CD4-positive, alpha-beta T cell (primary cell): ENCODE data around the gene SYAP1. TPM values are rescaled to one million over a fixed set of nuclear protein-coding genes. Genes with fewer than 3 reads are reported as not detected.

Source experiments
- ATAC-seq: fragments of 200-7000 bp; cut with Tn5 transposase; one replicate; pipeline ENCODE4 v1.10.0; 2022; ENCODE audit warnings: mild to moderate bottlenecking; ENCODE audit not compliant: poor library complexity
- CTCF ChIA-PET: fragments of 350-600 bp; sonication (Branson Sonifier 250); formaldehyde crosslinking; loops from one replicate; lab custom pipeline; 2021; ENCODE audit warnings: antibody characterized with exemption, inconsistent platforms; lab: Charles Lee
- POLR2A ChIA-PET: fragments of 350-600 bp; sonication (Branson Sonifier 250); formaldehyde crosslinking; loops from one replicate; lab custom pipeline; 2021; ENCODE audit warnings: antibody characterized with exemption, inconsistent platforms; lab: Charles Lee
- DNase-seq, 14 experiments: peaks; one replicate each; pipeline ENCODE4 v3.0.0-alpha.2; 2013 to 2020; ENCODE audit warnings: mixed read lengths in 2 of 14
- H3K27ac ChIP-seq, 2 donors: one replicate each; pipeline versions ENCODE4 v1.5.1 to v1.7.0; 2013; ENCODE audit warnings: low read length in 2 of 2, low read depth in 1 of 2, mild to moderate bottlenecking in 1 of 2
- H3K27me3 ChIP-seq, 2 experiments: 1 replicate in 1 of 2; 2 replicates in 1 of 2; pipeline versions ENCODE4 v1.6.1 to v1.7.0; 2013; ENCODE audit warnings: low read length in 2 of 2, control low read depth in 1 of 2, mild to moderate bottlenecking in 1 of 2, moderate library complexity in 1 of 2; ENCODE audit not compliant: insufficient read depth in 2 of 2, control insufficient read depth in 1 of 2
- H3K36me3 ChIP-seq: one replicate; pipeline ENCODE4 v1.6.1; 2013; ENCODE audit warnings: low read length, control low read depth; ENCODE audit not compliant: insufficient read depth
- H3K4me1 ChIP-seq: one replicate; pipeline ENCODE4 v1.6.1; 2013; ENCODE audit warnings: low read length, control low read depth; ENCODE audit not compliant: insufficient read depth
- H3K4me3 ChIP-seq: one replicate; pipeline ENCODE4 v1.5.1; 2013; ENCODE audit warnings: mild to moderate bottlenecking, low read length, moderate library complexity
- H3K9me3 ChIP-seq, 2 experiments: 1 replicate in 1 of 2; 2 replicates in 1 of 2; pipeline versions ENCODE4 v1.6.1 to v1.7.0; 2013; ENCODE audit warnings: low read length in 2 of 2, mild to moderate bottlenecking in 2 of 2, control low read depth in 1 of 2, moderate library complexity in 1 of 2; ENCODE audit not compliant: control insufficient read depth in 1 of 2, insufficient read depth in 1 of 2
- H3K27ac Mint-ChIP-seq: one replicate; pipeline ENCODE4 v1.8.0; 2020; ENCODE audit warnings: mixed read lengths
- H3K27me3 Mint-ChIP-seq: one replicate; pipeline ENCODE4 v1.8.0; 2021; ENCODE audit warnings: mixed read lengths
- H3K36me3 Mint-ChIP-seq: one replicate; pipeline ENCODE4 v1.8.0; 2021; ENCODE audit warnings: low read depth, mixed read lengths
- H3K4me1 Mint-ChIP-seq: one replicate; pipeline ENCODE4 v1.8.0; 2021; ENCODE audit warnings: low read depth, mixed read lengths
- H3K4me3 Mint-ChIP-seq: one replicate; pipeline ENCODE4 v1.8.0; 2020; ENCODE audit warnings: mild to moderate bottlenecking, mixed read lengths
- H3K9me3 Mint-ChIP-seq: one replicate; pipeline ENCODE4 v1.8.0; 2020; ENCODE audit warnings: mixed read lengths
- intact Hi-C, 2 experiments: fragments of 100-400 bp; cut with DNase I in 1 of 2; cut with micrococcal nuclease in 1 of 2; formaldehyde crosslinking; loops; one replicate each; pipeline versions ENCODE4 v1.15.1 to v1.9.0; 2023 to 2025; cut with DNase I, micrococcal nuclease
- polyA plus RNA-seq, 2 donors: library from polyadenylated mRNA; unstranded; fragments of 120-200 nt; gene quantifications; one replicate each; pipeline ENCODE4 v1.2.1, GENCODE V29; 2013
- total RNA-seq, 174 experiments: library from RNA in 2 of 174; stranded (reverse) in 2 of 174; gene quantifications; one replicate each; pipeline ENCODE4 v1.2.3 and lab custom pipeline; 2021 to 2026
- TF ChIP-seq, protein P1 (sequence below): fragments of 200-600 bp; IDR thresholded peaks from one replicate; pipeline ENCODE4 v1.8.0; 2022; ENCODE audit warnings: antibody characterized with exemption, mild to moderate bottlenecking

SYAP1 gene, protein sequence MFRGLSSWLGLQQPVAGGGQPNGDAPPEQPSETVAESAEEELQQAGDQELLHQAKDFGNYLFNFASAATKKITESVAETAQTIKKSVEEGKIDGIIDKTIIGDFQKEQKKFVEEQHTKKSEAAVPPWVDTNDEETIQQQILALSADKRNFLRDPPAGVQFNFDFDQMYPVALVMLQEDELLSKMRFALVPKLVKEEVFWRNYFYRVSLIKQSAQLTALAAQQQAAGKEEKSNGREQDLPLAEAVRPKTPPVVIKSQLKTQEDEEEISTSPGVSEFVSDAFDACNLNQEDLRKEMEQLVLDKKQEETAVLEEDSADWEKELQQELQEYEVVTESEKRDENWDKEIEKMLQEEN
- total RNA-seq (10 to 100 TPM; 60.2 to 65.2 TPM), total RNA-seq (lab: John Stamatoyannopoulos, UW) (39.4 to 365 (median 75.2) reads per million in 172 experiments)
- 9.2 TPM for polyA plus RNA-seq (2013, experiment 1 of 2)
- polyA plus RNA-seq (2013, experiment 2 of 2), result 10.9 TPM

DNA sequence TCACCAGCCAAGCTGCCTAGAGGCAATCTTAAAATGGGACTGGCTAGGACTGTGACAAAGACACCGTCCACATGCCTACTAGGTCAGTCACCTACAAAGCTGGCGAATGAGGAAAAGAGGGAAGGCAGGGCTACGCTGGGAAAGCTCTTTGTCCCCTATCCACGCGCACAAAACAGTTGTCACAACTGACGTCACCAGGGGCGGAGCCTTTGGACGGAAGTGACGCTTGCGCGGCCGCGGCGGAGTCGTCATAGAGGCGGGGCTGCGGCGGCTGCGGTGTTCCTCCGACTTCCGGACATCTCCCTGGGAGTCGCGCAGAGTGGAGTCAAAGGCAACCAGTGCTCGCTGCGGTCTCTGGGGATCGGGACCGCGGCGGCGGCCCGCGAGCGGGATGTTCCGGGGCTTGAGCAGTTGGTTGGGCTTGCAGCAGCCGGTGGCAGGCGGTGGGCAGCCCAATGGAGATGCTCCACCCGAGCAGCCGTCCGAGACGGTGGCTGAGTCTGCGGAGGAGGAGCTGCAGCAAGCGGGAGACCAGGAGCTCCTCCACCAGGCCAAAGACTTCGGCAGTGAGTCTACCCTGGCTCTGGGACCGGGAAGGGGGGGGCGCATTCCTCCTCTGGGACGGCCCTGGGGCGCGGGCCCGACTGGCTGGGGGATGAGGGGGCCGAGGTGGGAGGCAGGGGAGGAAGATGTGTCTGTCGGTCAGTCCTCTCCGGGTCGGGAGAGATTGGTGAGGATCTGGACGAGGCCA is at the start of gene SYAP1:
Gene SYAP1, plus strand, starts transcription at position 279 of the 751 bp plus-strand sequence. Its CDS starts 113 bp downstream, at position 392.
- Histone ChIP-seq H3K27ac (peak within 1 kb of the TSS; percentile 89 to 96), H3K4me3 (peak within 1 kb of the TSS; percentile 69), H3K4me1 (peaks cover 20% of the 10 kb centered on the region), H3K9me3 (no peaks in the 10 kb centered on the region), H3K36me3 (peaks cover 3% of the 10 kb centered on the region), H3K27me3 (no peaks in the 10 kb centered on the region)
- DNase-seq (peak; percentile 81 to 98 (median 92)), ATAC-seq (peak; percentile 86)
- Mint-ChIP-seq H3K4me1 (peaks cover 44% of the 10 kb centered on the region), H3K9me3 (no peaks in the 10 kb centered on the region), H3K27ac (peak within 1 kb of the TSS; percentile 100), H3K27me3 (no peaks in the 10 kb centered on the region), H3K4me3 (peak within 1 kb of the TSS; percentile 97), H3K36me3 (peaks cover 23% of the 10 kb centered on the region)
- ChIA-PET CTCF (no interaction called here), POLR2A (interaction anchor here (0.6 to 1.4 kb wide), 8 partner anchors 11 to 1018 kb away, joined by 3 to 9 read pairs (median 4); partner anchors contain the start of genes AP1S2, CA5B and TXLNG)
- intact Hi-C loops, result loop anchor here (2.0 to 10.0 kb wide), 7 partner anchors 38 to 1383 kb away; partner anchors contain the start of genes TXLNG (in 2 of the 2) and AP1S2 (in 1 of the 2)
- TF ChIP-seq, protein P1, sequence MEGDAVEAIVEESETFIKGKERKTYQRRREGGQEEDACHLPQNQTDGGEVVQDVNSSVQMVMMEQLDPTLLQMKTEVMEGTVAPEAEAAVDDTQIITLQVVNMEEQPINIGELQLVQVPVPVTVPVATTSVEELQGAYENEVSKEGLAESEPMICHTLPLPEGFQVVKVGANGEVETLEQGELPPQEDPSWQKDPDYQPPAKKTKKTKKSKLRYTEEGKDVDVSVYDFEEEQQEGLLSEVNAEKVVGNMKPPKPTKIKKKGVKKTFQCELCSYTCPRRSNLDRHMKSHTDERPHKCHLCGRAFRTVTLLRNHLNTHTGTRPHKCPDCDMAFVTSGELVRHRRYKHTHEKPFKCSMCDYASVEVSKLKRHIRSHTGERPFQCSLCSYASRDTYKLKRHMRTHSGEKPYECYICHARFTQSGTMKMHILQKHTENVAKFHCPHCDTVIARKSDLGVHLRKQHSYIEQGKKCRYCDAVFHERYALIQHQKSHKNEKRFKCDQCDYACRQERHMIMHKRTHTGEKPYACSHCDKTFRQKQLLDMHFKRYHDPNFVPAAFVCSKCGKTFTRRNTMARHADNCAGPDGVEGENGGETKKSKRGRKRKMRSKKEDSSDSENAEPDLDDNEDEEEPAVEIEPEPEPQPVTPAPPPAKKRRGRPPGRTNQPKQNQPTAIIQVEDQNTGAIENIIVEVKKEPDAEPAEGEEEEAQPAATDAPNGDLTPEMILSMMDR, result no peak

DNA sequence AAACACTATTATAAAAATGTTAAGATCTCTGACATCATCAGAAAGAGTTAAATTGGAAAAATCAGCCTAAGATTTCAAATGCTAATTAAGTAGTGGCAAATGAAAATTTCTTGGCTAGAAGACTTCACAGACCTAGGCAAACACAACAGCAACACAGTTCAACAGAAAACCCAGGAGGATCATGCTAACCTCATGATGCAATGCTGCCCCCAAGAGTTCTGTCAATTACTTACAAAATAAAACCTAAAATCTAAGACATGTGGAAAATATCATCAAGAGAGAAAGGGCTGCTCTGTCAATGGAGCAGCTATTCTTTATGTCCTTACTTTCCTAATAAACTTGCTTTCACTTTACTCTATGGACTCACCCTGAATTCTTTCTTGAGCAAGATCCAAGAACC is 48.4 kb upstream of the SYAP1 start:
- Histone ChIP-seq H3K27ac (no peak overlapping the region), H3K4me3 (no peak overlapping the region), H3K27me3 (no peaks in the 10 kb centered on the region), H3K4me1 (no peaks in the 10 kb centered on the region), H3K36me3 (no peaks in the 10 kb centered on the region), H3K9me3 (no peaks in the 10 kb centered on the region)
- Mint-ChIP-seq H3K4me3 (no peak overlapping the region), H3K9me3 (no peaks in the 10 kb centered on the region), H3K4me1 (no peaks in the 10 kb centered on the region), H3K27me3 (no peaks in the 10 kb centered on the region), H3K36me3 (peaks cover 12% of the 10 kb centered on the region), H3K27ac (no peak overlapping the region)
- ChIA-PET CTCF (interaction anchor here (0.6 kb wide), 1 partner anchor 139 kb away, joined by 3 read pairs; no protein-coding TSS in a partner anchor), POLR2A (no interaction called here)
- intact Hi-C loops, result loop anchor here (2.0 to 10.0 kb wide), 3 partner anchors 226 to 549 kb away; partner anchors contain the start of gene GRPR (in 2 of the 2)
- ATAC-seq (no peak), DNase-seq (peak in 9 of 14 experiments; percentile 1 to 62 (median 9))
- TF ChIP-seq, protein P1, result peak; percentile 50

DNA sequence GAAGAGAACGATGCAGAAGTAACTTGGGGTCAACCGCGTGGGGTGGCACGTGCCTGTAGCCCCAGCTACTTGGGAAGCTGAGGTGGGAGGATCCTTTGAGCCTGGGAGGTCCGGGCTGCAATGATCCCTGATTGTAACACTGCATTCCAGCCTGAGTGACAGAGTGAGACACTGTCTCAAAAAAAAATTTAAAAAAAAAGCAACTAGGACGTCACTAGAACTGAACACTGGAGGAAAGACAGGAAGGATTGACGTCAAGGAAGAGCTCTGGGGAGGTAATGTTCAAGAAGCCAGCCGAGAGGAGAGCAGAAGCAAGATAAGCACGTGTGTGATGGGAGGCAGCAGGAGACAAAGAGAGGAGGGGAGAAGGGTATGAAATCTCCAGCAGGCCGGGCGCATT is 40.7 kb upstream of the SYAP1 start:
- H3K27ac ChIP-seq, result no peak overlapping the region
- peaks cover 32% of the 10 kb centered on the region for H3K36me3 Mint-ChIP-seq
- H3K4me3 ChIP-seq, result no peak overlapping the region
- intact Hi-C loops, result loop anchor here in 1 of 2 experiments (10.0 kb wide), 1 partner anchor 404 kb away; no protein-coding TSS in a partner anchor
- TF ChIP-seq, protein P1, result no peak
- CTCF ChIA-PET, result no interaction called here
- POLR2A ChIA-PET, result no interaction called here
- H3K4me1 ChIP-seq, result no peaks in the 10 kb centered on the region
- H3K27ac Mint-ChIP-seq, result no peak overlapping the region
- DNase-seq (no peak), ATAC-seq (no peak)
- no peaks in the 10 kb centered on the region for H3K4me1 Mint-ChIP-seq
- no peaks in the 10 kb centered on the region for H3K27me3 Mint-ChIP-seq
- H3K27me3 ChIP-seq, result no peaks in the 10 kb centered on the region
- H3K4me3 Mint-ChIP-seq, result no peak overlapping the region
- no peaks in the 10 kb centered on the region for H3K9me3 ChIP-seq
- H3K9me3 Mint-ChIP-seq, result no peaks in the 10 kb centered on the region
- peaks cover 6% of the 10 kb centered on the region for H3K36me3 ChIP-seq
